ACC112 (cell line): ENCODE data around the gene GTF2I.

ENCODE experiments used
- H2AFZ ChIP-seq: fragments of 200-600 bp; sonication (generic); one replicate; pipeline ENCODE4 v1.6.0; 2017; ENCODE audit warnings: antibody characterized with exemption, low read length; ENCODE audit not compliant: unreplicated experiment
- H3K27ac ChIP-seq: fragments of 200-600 bp; sonication (generic); 2 replicates; pipeline ENCODE4 v1.5.1; 2014; ENCODE audit warnings: low read depth, mild to moderate bottlenecking, antibody characterized with exemption, low read length, moderate library complexity
- H3K27me3 ChIP-seq: fragments of 200-600 bp; sonication (generic); 2 replicates; pipeline ENCODE4 v1.6.1; 2014; ENCODE audit warnings: mild to moderate bottlenecking, antibody characterized with exemption, low read length, moderate library complexity, mixed read lengths; ENCODE audit not compliant: insufficient read depth
- H3K36me3 ChIP-seq: fragments of 200-600 bp; sonication (generic); 2 replicates; pipeline ENCODE4 v1.6.1; 2016; ENCODE audit warnings: mild to moderate bottlenecking, antibody characterized with exemption, low read length, moderate library complexity, mixed read lengths; ENCODE audit not compliant: insufficient read depth
- H3K4me1 ChIP-seq: fragments of 200-600 bp; sonication (generic); one replicate; pipeline ENCODE4 v1.6.1; 2016; ENCODE audit warnings: low read length, mixed read lengths; ENCODE audit not compliant: insufficient read depth, unreplicated experiment, control insufficient read depth
- H3K4me3 ChIP-seq: fragments of 200-600 bp; sonication (generic); 2 replicates; pipeline ENCODE4 v1.5.1; 2014; ENCODE audit warnings: mild to moderate bottlenecking, low read depth, low read length
- H3K79me2 ChIP-seq: fragments of 200-600 bp; sonication (generic); one replicate; pipeline ENCODE4 v1.6.0; 2016; ENCODE audit warnings: low read length; ENCODE audit not compliant: control insufficient read depth, unreplicated experiment, insufficient read depth

GTF2I gene

GRCh38 chr7:74657692-74658177 is at the start of gene GTF2I:
Gene GTF2I (plus strand): TSS chr7:74657718. CDS start chr7:74689129, 31,411 bp downstream.
- peak within 1 kb of the TSS; percentile 92 for H3K4me3 ChIP-seq
- peaks cover 45% of the 10 kb centered on the region for H3K79me2 ChIP-seq
- peak within 1 kb of the TSS; percentile 89 for H2AFZ ChIP-seq
- H3K36me3 ChIP-seq, result no peaks in the 10 kb centered on the region
- H3K27ac ChIP-seq, result peak within 1 kb of the TSS; percentile 82
- peaks cover 32% of the 10 kb centered on the region for H3K4me1 ChIP-seq
- H3K27me3 ChIP-seq, result no peaks in the 10 kb centered on the region

GRCh38 chr7:74612015-74612829 is 45.3 kb upstream of the GTF2I start:
- Histone ChIP-seq H3K27ac (no peak overlapping the region), H3K4me1 (no peaks in the 10 kb centered on the region), H2AFZ (no peak overlapping the region), H3K27me3 (no peaks in the 10 kb centered on the region), H3K4me3 (no peak overlapping the region), H3K79me2 (no peaks in the 10 kb centered on the region), H3K36me3 (no peaks in the 10 kb centered on the region)

GRCh38 chr7:74615933-74616780 is 41.4 kb upstream of the GTF2I start:
- Histone ChIP-seq H3K4me1 (no peaks in the 10 kb centered on the region), H3K27me3 (no peaks in the 10 kb centered on the region), H3K4me3 (no peak overlapping the region), H3K27ac (no peak overlapping the region), H3K36me3 (no peaks in the 10 kb centered on the region), H2AFZ (no peak overlapping the region), H3K79me2 (no peaks in the 10 kb centered on the region)

GRCh38 chr7:74617180-74617744 is 40.3 kb upstream of the GTF2I start:
- Histone ChIP-seq H3K36me3 (no peaks in the 10 kb centered on the region), H3K4me3 (no peak overlapping the region), H3K4me1 (no peaks in the 10 kb centered on the region), H3K79me2 (no peaks in the 10 kb centered on the region), H2AFZ (no peak overlapping the region), H3K27ac (no peak overlapping the region), H3K27me3 (no peaks in the 10 kb centered on the region)

- Histone ChIP-seq H3K27ac (no peak overlapping the region), H3K36me3 (no peaks in the 10 kb centered on the region), H3K79me2 (no peaks in the 10 kb centered on the region), H3K4me1 (no peaks in the 10 kb centered on the region), H3K27me3 (no peaks in the 10 kb centered on the region), H2AFZ (no peak overlapping the region), H3K4me3 (no peak overlapping the region)
Measured at GRCh38 chr7:74619235-74619860, 38.2 kb upstream of the GTF2I start.

GRCh38 chr7:74622228-74622749 is 35.2 kb upstream of the GTF2I start:
- Histone ChIP-seq H3K36me3 (no peaks in the 10 kb centered on the region), H3K27me3 (no peaks in the 10 kb centered on the region), H3K4me1 (no peaks in the 10 kb centered on the region), H2AFZ (no peak overlapping the region), H3K27ac (no peak overlapping the region), H3K79me2 (no peaks in the 10 kb centered on the region), H3K4me3 (no peak overlapping the region)

- Histone ChIP-seq H3K4me1 (no peaks in the 10 kb centered on the region), H3K27ac (no peak overlapping the region), H2AFZ (no peak overlapping the region)
Measured at GRCh38 chr7:74623135-74623534, 34.4 kb upstream of the GTF2I start.

GRCh38 chr7:74625446-74625845 is 32.1 kb upstream of the GTF2I start:
- Histone ChIP-seq H2AFZ (no peak overlapping the region), H3K36me3 (no peaks in the 10 kb centered on the region), H3K4me1 (no peaks in the 10 kb centered on the region), H3K79me2 (no peaks in the 10 kb centered on the region), H3K27ac (no peak overlapping the region), H3K27me3 (no peaks in the 10 kb centered on the region), H3K4me3 (no peak overlapping the region)

More at GRCh38 chr7:74623135-74623534, 34.4 kb upstream of the GTF2I start:
- no peaks in the 10 kb centered on the region for H3K27me3 ChIP-seq
- no peaks in the 10 kb centered on the region for H3K79me2 ChIP-seq
- no peaks in the 10 kb centered on the region for H3K36me3 ChIP-seq
- H3K4me3 ChIP-seq, result no peak overlapping the region

GRCh38 chr7:74627661-74628411 is 29.7 kb upstream of the GTF2I start:
- Histone ChIP-seq H3K79me2 (no peaks in the 10 kb centered on the region), H2AFZ (peak overlapping the region; percentile 89), H3K27ac (no peak overlapping the region), H3K4me1 (no peaks in the 10 kb centered on the region), H3K36me3 (no peaks in the 10 kb centered on the region), H3K27me3 (no peaks in the 10 kb centered on the region), H3K4me3 (0 out of 2 replicates have a peak overlapping the region, but pooled peaks have one; percentile 26)
